SIG-M5 (cell line): ENCODE results near the gene RECK.
"Not testable (repeated sequence)": the region's sequence is repeated elsewhere in the genome, so short reads cannot be mapped to it uniquely, and the experiment has no call there.

ENCODE experiments used
- DNase-seq: peaks from one replicate; lab custom pipeline; 2025; lab: John Stamatoyannopoulos, UW

Gene RECK

GRCh38 chr9:36036780-36037548 is at the start of gene RECK:
Gene RECK, plus strand, starts transcription at chr9:36036913. Its CDS starts 86 bp downstream, at chr9:36036999.
- no peak for DNase-seq

GRCh38 chr9:35990155-35990554 is 46.6 kb upstream of the RECK start:
- no peak for DNase-seq

GRCh38 chr9:35993136-35993535 is 43.6 kb upstream of the RECK start:
- not testable (repeated sequence) for DNase-seq

- no peak for DNase-seq
Measured at GRCh38 chr9:35993976-35994720, 42.6 kb upstream of the RECK start.

- no peak for DNase-seq
Measured at GRCh38 chr9:35994959-35995358, 41.8 kb upstream of the RECK start.

GRCh38 chr9:35996358-35996970 is 40.2 kb upstream of the RECK start:
- no peak for DNase-seq

GRCh38 chr9:35997016-35997415 is 39.7 kb upstream of the RECK start:
- not testable (repeated sequence) for DNase-seq

- DNase-seq = no peak
Measured at GRCh38 chr9:35998333-35998732, 38.4 kb upstream of the RECK start.

- DNase-seq = no peak
Measured at GRCh38 chr9:36005891-36006290, 30.8 kb upstream of the RECK start.

GRCh38 chr9:36006549-36007315 is 30.0 kb upstream of the RECK start:
- no peak for DNase-seq

- peak; percentile 2 for DNase-seq
Measured at GRCh38 chr9:36007316-36007708, 29.4 kb upstream of the RECK start.

- no peak for DNase-seq
Measured at GRCh38 chr9:36007852-36008251, 28.9 kb upstream of the RECK start.

- DNase-seq = no peak
Measured at GRCh38 chr9:36008774-36009300, 27.9 kb upstream of the RECK start.

GRCh38 chr9:36011379-36011778 is 25.3 kb upstream of the RECK start:
- DNase-seq = no peak

GRCh38 chr9:36017278-36017677 is 19.4 kb upstream of the RECK start:
- DNase-seq = no peak

- no peak for DNase-seq
Measured at GRCh38 chr9:36018129-36018528, 18.6 kb upstream of the RECK start.

- DNase-seq = no peak
Measured at GRCh38 chr9:36018891-36019720, 17.6 kb upstream of the RECK start.

- no peak for DNase-seq
Measured at GRCh38 chr9:36021968-36022367, 14.7 kb upstream of the RECK start.

GRCh38 chr9:36023260-36024048 is 13.3 kb upstream of the RECK start:
- no peak for DNase-seq

GRCh38 chr9:36025746-36026145 is 11.0 kb upstream of the RECK start:
- DNase-seq = no peak
